RKO (cell line): ENCODE results near the gene MSANTD4.
"Not testable (repeated sequence)": the region's sequence is repeated elsewhere in the genome, so short reads cannot be mapped to it uniquely, and the experiment has no call there.

Source experiments
- DNase-seq: peaks from one replicate; pipeline ENCODE4 v3.0.0-alpha.2; 2016; ENCODE audit warnings: low spot score

The MSANTD4 gene

GRCh38 chr11:106014035-106014434, 8.0 kb downstream of the MSANTD4 start:
- no peak for DNase-seq

- peak; percentile 71 for DNase-seq
Observed at GRCh38 chr11:106012744-106013143, 9.3 kb downstream of the MSANTD4 start.

- DNase-seq = no peak
Observed at GRCh38 chr11:106011481-106011880, 10.6 kb downstream of the MSANTD4 start.

GRCh38 chr11:106003094-106003493, 18.9 kb downstream of the MSANTD4 start:
- DNase-seq = not testable (repeated sequence)

- DNase-seq = no peak
Observed at GRCh38 chr11:106001304-106002012, 20.6 kb downstream of the MSANTD4 start.

GRCh38 chr11:105991888-105992287, 30.2 kb downstream of the MSANTD4 start:
- DNase-seq = no peak

GRCh38 chr11:105989124-105989523, 32.9 kb downstream of the MSANTD4 start:
- DNase-seq = no peak

- no peak for DNase-seq
Observed at GRCh38 chr11:105988197-105988596, 33.8 kb downstream of the MSANTD4 start.

GRCh38 chr11:105986554-105986953, 35.5 kb downstream of the MSANTD4 start:
- DNase-seq = no peak

- no peak for DNase-seq
Observed at GRCh38 chr11:105979997-105980703, 41.9 kb downstream of the MSANTD4 start.

GRCh38 chr11:105975128-105975527, 46.9 kb downstream of the MSANTD4 start:
- no peak for DNase-seq

GRCh38 chr11:105969756-105970155, 52.3 kb downstream of the MSANTD4 start:
- DNase-seq = no peak

GRCh38 chr11:105968021-105968697, 53.9 kb downstream of the MSANTD4 start:
- DNase-seq = peak; percentile 24

GRCh38 chr11:105960252-105961245, 61.5 kb downstream of the MSANTD4 start:
- DNase-seq = no peak
